ENCODE results near the gene ANKS1B.
A peak's percentile ranks its signal among the peaks of the same experiment; 100 is the strongest.
"Not testable (repeated sequence)": the region's sequence is repeated elsewhere in the genome, so short reads cannot be mapped to it uniquely, and the experiment has no call there.

Gene ANKS1B

GRCh38 chr12:98767248-98767647 is 1217.5 kb downstream of the ANKS1B start:
- TF ChIP-seq, protein P1, sequence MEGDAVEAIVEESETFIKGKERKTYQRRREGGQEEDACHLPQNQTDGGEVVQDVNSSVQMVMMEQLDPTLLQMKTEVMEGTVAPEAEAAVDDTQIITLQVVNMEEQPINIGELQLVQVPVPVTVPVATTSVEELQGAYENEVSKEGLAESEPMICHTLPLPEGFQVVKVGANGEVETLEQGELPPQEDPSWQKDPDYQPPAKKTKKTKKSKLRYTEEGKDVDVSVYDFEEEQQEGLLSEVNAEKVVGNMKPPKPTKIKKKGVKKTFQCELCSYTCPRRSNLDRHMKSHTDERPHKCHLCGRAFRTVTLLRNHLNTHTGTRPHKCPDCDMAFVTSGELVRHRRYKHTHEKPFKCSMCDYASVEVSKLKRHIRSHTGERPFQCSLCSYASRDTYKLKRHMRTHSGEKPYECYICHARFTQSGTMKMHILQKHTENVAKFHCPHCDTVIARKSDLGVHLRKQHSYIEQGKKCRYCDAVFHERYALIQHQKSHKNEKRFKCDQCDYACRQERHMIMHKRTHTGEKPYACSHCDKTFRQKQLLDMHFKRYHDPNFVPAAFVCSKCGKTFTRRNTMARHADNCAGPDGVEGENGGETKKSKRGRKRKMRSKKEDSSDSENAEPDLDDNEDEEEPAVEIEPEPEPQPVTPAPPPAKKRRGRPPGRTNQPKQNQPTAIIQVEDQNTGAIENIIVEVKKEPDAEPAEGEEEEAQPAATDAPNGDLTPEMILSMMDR (IDR thresholded peaks at IDR 0.05; ENCODE audit: unreplicated experiment in 3 of 3) = no peak
- H3K9me3 Mint-ChIP-seq = no peaks in the 10 kb centered on the region

GRCh38 chr12:98763656-98764055 is 1221.1 kb downstream of the ANKS1B start:
- no peak overlapping the region for H3K27ac Mint-ChIP-seq

More at GRCh38 chr12:98767248-98767647, 1217.5 kb downstream of the ANKS1B start:
- peaks cover 3% of the 10 kb centered on the region for H3K36me3 Mint-ChIP-seq (ENCODE audit: low read depth)
- peaks cover 10% of the 10 kb centered on the region for H3K4me1 Mint-ChIP-seq
- H3K27me3 Mint-ChIP-seq (ENCODE audit: low read depth) = peaks cover 6% of the 10 kb centered on the region
- H3K4me3 Mint-ChIP-seq = no peak overlapping the region
- no peak overlapping the region for H3K27ac Mint-ChIP-seq

GRCh38 chr12:98758331-98758730 is 1226.4 kb downstream of the ANKS1B start:
- peaks cover 2% of the 10 kb centered on the region for H3K9me3 Mint-ChIP-seq
- H3K4me3 Mint-ChIP-seq = no peak overlapping the region
- peaks cover 3% of the 10 kb centered on the region for H3K27me3 Mint-ChIP-seq (ENCODE audit: low read depth)
- TF ChIP-seq, protein P1 (IDR thresholded peaks at IDR 0.05; ENCODE audit: unreplicated experiment in 3 of 3) = no peak
- H3K36me3 Mint-ChIP-seq (ENCODE audit: low read depth) = no peaks in the 10 kb centered on the region
- H3K4me1 Mint-ChIP-seq = peaks cover 6% of the 10 kb centered on the region
- H3K27ac Mint-ChIP-seq = no peak overlapping the region

More at GRCh38 chr12:98763656-98764055, 1221.1 kb downstream of the ANKS1B start:
- TF ChIP-seq, protein P1 (IDR thresholded peaks at IDR 0.05; ENCODE audit: unreplicated experiment in 3 of 3) = no peak
- Mint-ChIP-seq H3K4me3 (no peak overlapping the region), H3K9me3 (no peaks in the 10 kb centered on the region), H3K27me3 (ENCODE audit: low read depth) (peaks cover 6% of the 10 kb centered on the region), H3K4me1 (no peaks in the 10 kb centered on the region), H3K36me3 (ENCODE audit: low read depth) (no peaks in the 10 kb centered on the region)

DNA sequence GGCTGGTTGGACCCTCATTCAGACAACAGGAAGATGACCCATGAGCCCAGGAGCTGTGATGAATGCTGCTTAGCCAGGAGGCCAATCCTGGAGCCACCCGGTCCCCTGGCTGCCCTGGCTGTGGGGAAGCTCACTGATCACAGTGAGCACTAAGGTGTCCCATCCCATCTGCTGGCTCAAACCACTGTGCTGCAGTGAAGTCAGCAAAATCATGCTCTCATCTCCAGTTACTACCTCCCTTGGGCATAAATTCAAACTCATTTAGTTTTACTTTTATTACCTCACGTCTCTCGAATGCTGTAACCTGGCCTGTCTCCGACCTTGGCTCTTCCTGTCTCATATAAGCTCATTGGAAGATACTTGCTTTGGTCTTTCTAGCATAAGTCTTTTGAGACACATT is 1227.3 kb downstream of the ANKS1B start:
- Mint-ChIP-seq H3K27ac (peak overlapping the region; percentile 0 to 32 (median 9)), H3K4me3 (no peak overlapping the region), H3K27me3 (ENCODE audit: low read depth) (peaks cover 3% of the 10 kb centered on the region), H3K36me3 (ENCODE audit: low read depth) (no peaks in the 10 kb centered on the region), H3K9me3 (peaks cover 2% of the 10 kb centered on the region), H3K4me1 (peaks cover 15% of the 10 kb centered on the region)
- TF ChIP-seq, protein P1 (IDR thresholded peaks at IDR 0.05; ENCODE audit: unreplicated experiment in 3 of 3) = no peak

GRCh38 chr12:98755855-98756254 is 1228.9 kb downstream of the ANKS1B start:
- H3K9me3 Mint-ChIP-seq; H3K27me3 Mint-ChIP-seq (ENCODE audit: low read depth); H3K36me3 Mint-ChIP-seq (ENCODE audit: low read depth); H3K27ac Mint-ChIP-seq; H3K4me3 Mint-ChIP-seq: not testable (repeated sequence)
- peaks cover 15% of the 10 kb centered on the region for H3K4me1 Mint-ChIP-seq

- TF ChIP-seq, protein P1 (IDR thresholded peaks at IDR 0.05; ENCODE audit: unreplicated experiment in 3 of 3) = no peak
Measured at GRCh38 chr12:98754095-98754494, 1230.6 kb downstream of the ANKS1B start.

More at GRCh38 chr12:98754095-98754494, 1230.6 kb downstream of the ANKS1B start:
- Mint-ChIP-seq H3K36me3 (ENCODE audit: low read depth) (no peaks in the 10 kb centered on the region), H3K4me3 (no peak overlapping the region), H3K4me1 (peaks cover 22% of the 10 kb centered on the region), H3K27me3 (ENCODE audit: low read depth) (peaks cover 11% of the 10 kb centered on the region), H3K9me3 (peaks cover 2% of the 10 kb centered on the region), H3K27ac (no peak overlapping the region)
